Mesothelial cell of epicardium (in vitro differentiated cells): Measurements from ENCODE around the gene DEPDC5. TPM values are rescaled to one million over a fixed set of nuclear protein-coding genes. Genes with fewer than 3 reads are reported as not detected.

Experiments used
- DNase-seq, 2 experiments: peaks; one replicate each; pipeline ENCODE4 v3.0.0; 2021; ENCODE audit warnings: low spot score in 2 of 2; ENCODE audit not compliant: unreplicated experiment in 2 of 2
- H3K27ac Mint-ChIP-seq: 2 replicates; pipeline ENCODE4 v1.8.0; 2021; ENCODE audit warnings: mixed read lengths
- H3K27me3 Mint-ChIP-seq: 2 replicates; pipeline ENCODE4 v1.8.0; 2021; ENCODE audit warnings: low read depth, mixed read lengths
- H3K36me3 Mint-ChIP-seq: 2 replicates; pipeline ENCODE4 v1.8.0; 2021; ENCODE audit warnings: mixed read lengths
- H3K4me1 Mint-ChIP-seq: 2 replicates; pipeline ENCODE4 v1.8.0; 2021; ENCODE audit warnings: mixed read lengths
- H3K4me3 Mint-ChIP-seq: 2 replicates; pipeline ENCODE4 v1.8.0; 2021; ENCODE audit warnings: mild to moderate bottlenecking, moderate library complexity, mixed read lengths
- H3K9me3 Mint-ChIP-seq: 2 replicates; pipeline ENCODE4 v1.8.0; 2021; ENCODE audit warnings: mixed read lengths
- total RNA-seq: library from RNA; stranded (reverse); gene quantifications from 3 replicates; pipeline ENCODE4 v1.2.1, GENCODE V29; 2021
- TF ChIP-seq, protein P1 (sequence below): fragments of 200-600 bp; sonication (generic); IDR thresholded peaks from one replicate; pipeline ENCODE4 v1.5.0; 2021; ENCODE audit warnings: antibody characterized with exemption; ENCODE audit not compliant: unreplicated experiment

DEPDC5 gene
- total RNA-seq, 1 donor from 2014 or later: 38.3 TPM

DNA sequence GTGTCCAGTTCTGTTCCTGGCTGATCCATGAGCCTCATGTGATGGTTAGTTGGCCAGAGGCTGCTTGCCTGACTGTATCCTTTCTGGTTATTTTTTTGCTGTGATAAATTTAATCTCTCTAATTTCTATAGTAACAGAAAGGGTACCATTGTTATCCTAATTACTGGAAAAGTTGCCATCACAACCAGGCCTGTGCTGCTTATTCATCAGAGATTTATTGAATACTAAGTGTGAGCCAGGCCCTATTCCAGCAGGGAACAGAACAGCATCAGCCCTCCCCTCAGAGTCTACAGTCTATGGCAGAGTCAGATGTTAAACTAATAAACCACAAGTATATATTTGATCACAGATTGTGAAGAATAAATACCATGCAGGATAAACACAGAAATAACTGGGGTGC, 86.8 kb downstream of the DEPDC5 start:
- Mint-ChIP-seq H3K9me3 (no peaks in the 10 kb centered on the region), H3K27me3 (no peaks in the 10 kb centered on the region), H3K4me3 (no peak overlapping the region), H3K36me3 (peaks cover 28% of the 10 kb centered on the region), H3K27ac (no peak overlapping the region), H3K4me1 (no peaks in the 10 kb centered on the region)
- TF ChIP-seq, protein P1, sequence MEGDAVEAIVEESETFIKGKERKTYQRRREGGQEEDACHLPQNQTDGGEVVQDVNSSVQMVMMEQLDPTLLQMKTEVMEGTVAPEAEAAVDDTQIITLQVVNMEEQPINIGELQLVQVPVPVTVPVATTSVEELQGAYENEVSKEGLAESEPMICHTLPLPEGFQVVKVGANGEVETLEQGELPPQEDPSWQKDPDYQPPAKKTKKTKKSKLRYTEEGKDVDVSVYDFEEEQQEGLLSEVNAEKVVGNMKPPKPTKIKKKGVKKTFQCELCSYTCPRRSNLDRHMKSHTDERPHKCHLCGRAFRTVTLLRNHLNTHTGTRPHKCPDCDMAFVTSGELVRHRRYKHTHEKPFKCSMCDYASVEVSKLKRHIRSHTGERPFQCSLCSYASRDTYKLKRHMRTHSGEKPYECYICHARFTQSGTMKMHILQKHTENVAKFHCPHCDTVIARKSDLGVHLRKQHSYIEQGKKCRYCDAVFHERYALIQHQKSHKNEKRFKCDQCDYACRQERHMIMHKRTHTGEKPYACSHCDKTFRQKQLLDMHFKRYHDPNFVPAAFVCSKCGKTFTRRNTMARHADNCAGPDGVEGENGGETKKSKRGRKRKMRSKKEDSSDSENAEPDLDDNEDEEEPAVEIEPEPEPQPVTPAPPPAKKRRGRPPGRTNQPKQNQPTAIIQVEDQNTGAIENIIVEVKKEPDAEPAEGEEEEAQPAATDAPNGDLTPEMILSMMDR: no peak
- no peak for DNase-seq

DNA sequence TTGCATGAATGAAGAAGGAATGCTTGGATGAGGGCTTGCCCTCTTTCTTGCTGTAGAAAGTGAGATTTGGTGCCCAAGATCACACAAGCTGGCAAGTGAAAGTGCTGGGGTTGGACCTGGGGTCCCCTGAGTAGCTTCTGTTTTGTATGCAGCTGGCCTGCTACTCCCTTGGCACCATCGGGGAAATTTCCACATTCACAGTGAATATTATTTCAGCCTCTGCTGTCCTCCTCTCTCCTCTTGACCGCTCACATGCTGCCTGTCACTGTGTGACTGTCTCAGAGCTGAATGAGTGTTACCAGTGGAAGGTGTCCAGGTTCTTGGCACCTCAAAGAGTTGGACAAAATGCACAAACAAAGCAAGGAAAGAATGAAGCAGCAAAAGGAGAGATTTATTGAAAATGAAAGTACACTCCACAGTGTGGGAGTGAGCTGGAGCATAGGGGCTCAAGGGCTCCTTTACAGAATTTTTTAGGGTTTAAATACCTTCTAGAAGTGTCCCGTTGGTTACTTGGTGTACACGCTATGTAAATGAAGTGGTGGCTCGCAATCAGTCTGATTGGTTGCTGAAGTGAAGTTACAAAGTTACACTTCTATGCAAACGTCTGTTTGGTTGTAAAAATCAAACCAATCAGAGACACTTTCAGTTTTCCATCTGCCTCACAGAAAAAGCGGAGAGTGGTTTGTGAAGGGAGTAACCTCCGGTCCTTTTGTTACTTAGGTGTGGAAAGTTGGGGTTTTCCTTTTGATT, 87.4 kb downstream of the DEPDC5 start:
- Mint-ChIP-seq H3K4me3 (no peak overlapping the region), H3K27me3 (no peaks in the 10 kb centered on the region), H3K27ac (no peak overlapping the region), H3K9me3 (no peaks in the 10 kb centered on the region), H3K4me1 (no peaks in the 10 kb centered on the region), H3K36me3 (peaks cover 34% of the 10 kb centered on the region)
- TF ChIP-seq, protein P1: no peak
- no peak for DNase-seq

DNA sequence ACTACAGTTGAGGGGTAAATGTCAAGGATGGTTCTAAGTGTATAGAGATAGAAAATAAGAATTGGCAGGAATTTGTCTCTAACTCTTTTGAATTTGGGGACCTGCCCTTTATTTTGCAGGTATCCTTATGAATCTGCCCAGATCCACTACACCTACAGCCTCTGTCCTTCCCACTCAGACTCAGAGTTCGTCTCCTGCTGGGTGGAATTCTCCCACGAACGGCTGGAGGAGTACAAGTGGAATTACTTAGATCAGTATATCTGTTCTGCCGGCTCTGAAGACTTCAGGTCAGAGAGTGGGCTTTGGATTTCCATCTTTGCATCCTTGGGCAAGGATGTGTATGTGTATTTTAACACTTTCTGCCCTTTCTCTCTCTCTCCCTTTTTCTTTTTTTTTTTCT, 89.7 kb downstream of the DEPDC5 start:
- Mint-ChIP-seq H3K36me3 (peaks cover 53% of the 10 kb centered on the region), H3K4me1 (no peaks in the 10 kb centered on the region), H3K4me3 (no peak overlapping the region), H3K9me3 (no peaks in the 10 kb centered on the region), H3K27me3 (no peaks in the 10 kb centered on the region), H3K27ac (no peak overlapping the region)
- TF ChIP-seq, protein P1: no peak
- DNase-seq: no peak

DNA sequence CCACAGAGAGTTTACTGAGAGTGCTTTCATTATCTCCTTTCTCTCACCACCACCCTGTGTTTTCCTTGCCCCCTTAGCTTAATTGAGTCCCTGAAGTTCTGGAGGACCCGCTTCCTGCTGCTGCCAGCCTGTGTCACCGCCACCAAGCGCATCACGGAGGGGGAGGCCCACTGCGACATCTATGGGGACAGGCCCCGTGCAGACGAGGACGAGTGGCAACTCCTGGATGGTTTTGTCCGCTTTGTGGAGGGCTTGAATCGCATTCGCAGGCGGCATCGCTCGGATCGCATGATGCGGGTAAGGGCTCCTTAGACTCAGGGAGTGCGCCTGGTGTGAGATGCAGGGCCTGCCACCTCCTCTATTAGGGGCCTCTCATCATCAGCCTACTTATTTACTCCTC, 91.1 kb downstream of the DEPDC5 start:
- no peak overlapping the region for H3K27ac Mint-ChIP-seq
- peaks cover 54% of the 10 kb centered on the region for H3K36me3 Mint-ChIP-seq
- H3K4me3 Mint-ChIP-seq: no peak overlapping the region

DNA sequence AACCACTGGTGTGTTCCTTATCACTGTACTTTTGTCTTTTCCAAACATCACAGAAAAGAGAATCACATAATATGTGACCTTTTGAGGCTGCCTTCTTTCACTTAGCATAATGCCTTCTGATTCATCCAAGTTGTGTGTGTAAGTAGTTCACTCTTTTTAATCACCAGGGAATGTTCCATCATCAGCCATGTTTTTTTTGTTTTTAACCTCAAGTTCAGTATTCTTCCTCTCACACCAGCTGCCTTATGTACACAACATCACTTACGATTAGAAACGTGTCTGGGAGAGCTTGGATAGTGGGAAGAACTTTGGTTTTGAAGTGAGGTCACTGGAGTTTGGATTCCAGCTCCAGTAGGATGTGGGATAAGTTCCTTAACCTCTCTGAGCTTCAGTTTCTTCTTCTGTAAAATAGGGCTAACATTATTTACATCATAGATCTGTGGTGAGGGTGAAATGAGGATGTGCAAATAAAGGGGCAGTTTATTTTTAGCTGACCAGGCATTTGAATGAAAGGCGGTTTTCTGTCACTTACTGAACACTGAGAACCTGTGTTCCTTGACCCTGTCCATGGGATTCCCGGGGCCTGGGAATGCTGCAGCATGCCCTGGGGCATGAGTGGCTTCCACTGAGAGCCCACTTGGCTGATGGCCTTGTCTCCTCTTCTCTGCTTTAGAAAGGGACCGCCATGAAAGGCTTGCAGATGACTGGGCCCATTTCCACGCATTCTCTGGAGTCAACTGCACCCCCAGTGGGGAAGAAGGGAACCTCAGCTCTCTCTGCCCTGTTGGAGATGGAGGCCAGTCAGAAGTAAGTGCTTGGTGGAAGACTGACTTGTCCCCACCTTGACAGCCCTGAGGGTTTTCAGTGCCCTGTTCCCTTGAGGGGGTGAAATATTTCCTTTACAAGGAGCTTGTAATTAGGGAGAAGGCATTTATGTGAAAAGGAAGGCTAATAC, 92.6 kb downstream of the DEPDC5 start:
- no peaks in the 10 kb centered on the region for H3K9me3 Mint-ChIP-seq
- no peak for DNase-seq
- TF ChIP-seq, protein P1: no peak
- H3K36me3 Mint-ChIP-seq: peaks cover 58% of the 10 kb centered on the region
- no peaks in the 10 kb centered on the region for H3K27me3 Mint-ChIP-seq
- H3K27ac Mint-ChIP-seq: no peak overlapping the region
- H3K4me3 Mint-ChIP-seq: no peak overlapping the region
- H3K4me1 Mint-ChIP-seq: no peaks in the 10 kb centered on the region

More for the DNA sequence above, 91.1 kb downstream of the DEPDC5 start:
- DNase-seq: no peak
- TF ChIP-seq, protein P1: no peak
- Mint-ChIP-seq H3K9me3 (no peaks in the 10 kb centered on the region), H3K27me3 (no peaks in the 10 kb centered on the region), H3K4me1 (no peaks in the 10 kb centered on the region)
